RPMI7951 (cell line): ENCODE results near the gene PRKAG1. TPM values are rescaled to one million over a fixed set of nuclear protein-coding genes. Genes with fewer than 3 reads are reported as not detected.
A peak's percentile ranks its signal among the peaks of the same experiment; 100 is the strongest.

Experiments used
- DNase-seq: peaks from one replicate; pipeline ENCODE4 v3.0.0-alpha.2; 2012; ENCODE audit warnings: low read depth
- total RNA-seq: library from RNA; depleted of rRNA; stranded (reverse); fragments of >200 nt; shearing (Covaris generic); gene quantifications from 2 replicates; pipeline ENCODE4 v1.2.3, GENCODE V29; 2014; rRNA removed

Gene PRKAG1
- total RNA-seq, 1 experiment from 2014 or later = 89.6 TPM

DNA sequence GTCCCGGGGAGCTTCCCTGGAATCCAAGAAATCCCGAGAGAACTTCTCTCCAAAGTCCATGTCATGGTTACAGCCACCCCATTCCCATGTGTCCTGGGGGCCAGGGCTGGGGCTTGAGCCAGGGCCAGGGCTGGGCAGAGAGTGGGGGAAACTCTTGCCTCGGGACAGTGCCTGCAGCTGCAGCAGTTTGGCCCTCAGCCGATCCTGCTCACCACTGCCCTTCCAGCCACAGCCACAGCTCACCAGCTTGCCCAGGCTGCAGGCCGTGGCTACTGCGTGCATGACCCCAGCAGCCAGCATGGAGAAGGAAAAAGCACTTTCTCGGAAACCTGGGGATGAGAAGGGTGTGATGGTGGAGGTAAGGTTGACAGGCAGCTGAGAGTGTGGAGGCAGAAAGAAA, 50.6 kb downstream of the PRKAG1 start:
- no peak for DNase-seq

DNA sequence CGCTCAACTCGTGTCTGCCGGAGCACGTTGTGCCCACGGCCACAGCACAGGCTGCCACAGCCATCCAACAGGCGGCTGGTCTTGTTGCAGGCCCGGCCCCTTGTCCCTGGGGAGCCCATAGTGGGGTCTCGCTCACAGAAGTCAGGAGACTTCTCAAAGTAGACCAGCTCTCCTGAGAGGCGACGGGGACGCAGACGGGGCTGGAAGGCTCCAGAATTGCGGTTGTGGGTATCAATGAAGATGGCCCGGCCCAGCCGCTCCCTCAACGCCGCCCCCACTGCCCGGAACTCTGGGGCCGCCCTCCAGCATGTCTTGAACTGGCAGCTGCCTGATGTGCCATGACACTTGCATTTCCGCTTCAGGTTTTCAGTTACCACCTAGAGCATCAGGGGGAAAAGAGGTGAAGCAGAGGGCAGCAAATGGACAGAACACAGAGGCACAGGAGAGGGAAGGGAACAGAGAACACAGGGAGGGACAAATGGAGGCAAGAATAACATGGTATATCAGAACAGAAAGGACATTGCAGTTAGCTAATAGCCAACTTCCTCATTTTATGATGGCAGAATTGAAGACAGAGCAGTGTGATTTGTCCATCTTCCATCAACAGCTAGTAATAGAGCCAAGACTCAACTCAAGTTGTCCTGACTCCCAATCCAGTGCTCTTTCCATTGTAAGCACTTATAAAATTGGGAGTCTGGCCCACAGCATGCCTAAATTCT, 52.2 kb downstream of the PRKAG1 start:
- DNase-seq = no peak

DNA sequence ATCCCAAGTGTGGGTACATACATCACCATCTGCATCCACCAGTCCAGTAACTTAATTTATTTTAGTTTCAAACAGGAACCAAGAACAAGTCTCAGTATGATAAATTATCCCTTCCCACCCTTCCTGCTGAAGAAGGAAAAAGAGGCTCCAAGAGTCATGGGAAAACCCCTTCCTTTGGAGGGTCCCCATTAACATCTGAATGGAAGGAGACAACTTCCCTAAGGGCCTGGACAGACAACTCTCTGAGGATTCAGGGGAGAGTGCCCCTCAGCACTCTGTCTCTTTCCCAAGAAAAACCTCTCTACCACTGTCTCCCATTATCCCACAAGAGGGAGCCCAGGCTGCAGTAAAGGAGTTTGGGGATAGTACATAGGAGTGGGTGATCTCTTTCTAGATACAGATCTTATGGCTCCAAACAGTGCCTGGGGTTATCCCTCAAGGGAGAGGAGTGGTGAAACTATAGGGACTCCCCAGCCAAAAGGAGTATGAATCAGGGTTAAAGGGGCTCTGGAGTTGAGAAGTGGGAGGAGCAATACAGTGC, 53.2 kb downstream of the PRKAG1 start:
- DNase-seq = peak; percentile 32

DNA sequence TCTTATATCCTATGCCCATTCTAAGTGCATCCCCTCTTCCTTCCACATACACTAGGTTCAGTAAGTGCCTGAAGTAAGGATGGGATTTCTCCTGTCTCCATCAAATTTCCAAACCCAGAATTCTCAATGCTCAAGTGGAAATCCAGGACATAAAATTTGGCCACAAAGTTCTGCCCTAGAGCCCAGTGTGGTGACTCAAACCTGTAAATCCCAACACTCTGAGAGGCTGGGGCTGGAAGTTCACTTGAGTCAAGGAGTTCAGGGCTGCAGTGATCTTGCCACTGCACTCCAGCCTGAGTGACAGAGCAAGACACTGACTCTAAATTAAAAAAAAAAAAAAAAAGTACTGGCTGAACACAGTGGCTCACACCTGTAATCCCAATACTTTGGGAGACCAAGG, 56.8 kb downstream of the PRKAG1 start:
- DNase-seq = no peak

DNA sequence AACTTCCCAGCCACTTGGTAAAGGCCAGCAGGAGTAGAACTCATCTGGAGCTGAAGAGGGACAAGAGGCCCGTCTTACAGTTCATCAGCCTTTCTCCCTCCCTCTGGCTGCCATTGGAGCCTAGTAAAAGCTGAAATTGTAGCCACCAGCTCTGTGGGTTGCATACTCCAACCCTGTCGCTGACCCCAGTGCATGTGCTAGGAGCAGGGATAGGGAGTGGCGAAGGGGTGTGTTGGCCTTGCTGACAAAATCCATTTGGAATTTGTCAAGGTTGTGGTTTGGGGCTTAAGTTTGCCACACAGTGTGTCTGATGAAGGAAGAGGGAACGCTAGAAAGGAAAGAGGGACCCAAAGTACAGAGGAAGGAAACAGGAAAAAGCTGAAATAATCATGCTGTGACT, 57.2 kb downstream of the PRKAG1 start:
- peak; percentile 27 for DNase-seq

DNA sequence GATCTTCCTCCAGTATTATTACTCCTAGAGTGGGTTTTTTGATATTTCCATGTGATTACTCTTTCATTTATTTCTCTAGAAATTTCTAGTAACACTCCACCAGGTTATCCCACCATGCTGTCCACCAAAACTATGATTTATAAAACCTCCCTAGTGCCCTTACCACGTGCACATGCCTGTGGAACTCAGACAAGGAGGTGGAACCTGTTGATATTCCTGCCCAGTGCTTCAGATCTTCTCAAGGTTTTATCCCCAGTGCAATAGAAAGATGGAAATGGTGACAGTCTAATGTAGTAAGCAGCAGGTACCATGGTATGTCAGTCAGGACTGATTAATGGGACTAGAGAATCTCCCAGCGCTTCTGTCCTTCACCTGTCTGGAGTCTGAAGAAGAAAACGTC, 57.7 kb downstream of the PRKAG1 start:
- no peak for DNase-seq

DNA sequence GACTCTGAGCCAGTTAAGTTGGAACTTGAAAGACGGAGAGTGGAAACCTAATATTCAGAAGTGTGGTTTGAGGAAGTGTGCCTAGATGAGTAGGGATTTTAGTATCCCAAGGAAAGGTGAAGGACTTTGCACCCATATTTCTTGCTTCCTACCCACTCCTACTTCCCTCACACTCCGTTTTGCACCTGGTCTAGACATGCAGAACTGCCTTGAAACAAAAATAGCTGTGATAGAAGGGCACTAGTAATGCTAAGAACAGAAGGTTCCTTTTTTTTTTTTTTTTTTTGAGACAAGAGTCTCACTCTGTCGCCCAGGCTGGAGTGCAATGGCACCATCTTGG, 60.6 kb downstream of the PRKAG1 start:
- no peak for DNase-seq

DNA sequence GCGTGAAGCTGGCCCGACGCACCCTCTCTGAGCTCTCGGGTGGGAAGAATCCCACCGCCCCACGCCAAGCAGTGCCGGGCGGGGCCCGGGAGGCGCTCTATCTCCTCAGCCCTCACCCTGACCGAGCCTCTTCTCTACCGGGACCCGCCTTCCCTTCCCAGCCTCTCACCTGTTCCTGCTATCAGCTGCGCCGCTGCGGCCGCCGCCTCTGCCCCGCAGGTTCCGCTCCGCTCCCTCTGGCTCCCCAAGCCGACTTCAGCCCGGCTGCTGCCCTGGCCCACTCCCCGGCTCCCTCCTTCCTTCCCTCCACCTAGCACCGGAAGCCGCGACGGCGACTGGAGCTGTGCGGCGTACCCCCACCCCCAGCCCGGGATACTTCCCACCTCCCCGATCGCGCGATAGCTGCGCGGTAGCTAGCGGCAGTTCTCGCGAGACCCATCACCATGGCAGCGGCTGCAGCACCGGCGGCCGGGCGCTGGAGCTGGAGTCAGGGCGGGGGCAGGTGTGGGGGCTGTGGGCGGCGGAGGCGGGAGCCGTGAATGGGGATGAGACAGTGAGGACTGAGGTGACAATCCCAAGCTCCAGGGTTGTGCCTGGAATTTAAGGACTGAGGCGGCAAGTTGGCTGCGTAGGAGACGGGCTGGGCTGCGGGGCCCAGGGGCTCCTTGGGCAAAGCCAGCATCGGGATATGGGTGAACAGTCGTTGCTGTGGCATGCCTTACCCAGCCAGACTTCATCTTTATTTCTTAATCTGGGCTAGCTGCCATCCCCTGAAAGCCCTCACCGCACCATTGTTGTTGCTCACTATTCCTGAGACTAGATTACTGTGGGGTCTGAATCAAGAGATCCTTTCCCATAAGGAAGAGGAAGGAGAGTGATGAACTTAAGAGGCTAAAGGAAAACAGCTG, 61.2 kb downstream of the PRKAG1 start, which contains the start of gene ARF3:
Gene ARF3, minus strand, starts transcription at position 347 of the 908 bp plus-strand sequence. CDS start 16,392 bp downstream, outside the sequence.
- peak; percentile 87 for DNase-seq

DNA sequence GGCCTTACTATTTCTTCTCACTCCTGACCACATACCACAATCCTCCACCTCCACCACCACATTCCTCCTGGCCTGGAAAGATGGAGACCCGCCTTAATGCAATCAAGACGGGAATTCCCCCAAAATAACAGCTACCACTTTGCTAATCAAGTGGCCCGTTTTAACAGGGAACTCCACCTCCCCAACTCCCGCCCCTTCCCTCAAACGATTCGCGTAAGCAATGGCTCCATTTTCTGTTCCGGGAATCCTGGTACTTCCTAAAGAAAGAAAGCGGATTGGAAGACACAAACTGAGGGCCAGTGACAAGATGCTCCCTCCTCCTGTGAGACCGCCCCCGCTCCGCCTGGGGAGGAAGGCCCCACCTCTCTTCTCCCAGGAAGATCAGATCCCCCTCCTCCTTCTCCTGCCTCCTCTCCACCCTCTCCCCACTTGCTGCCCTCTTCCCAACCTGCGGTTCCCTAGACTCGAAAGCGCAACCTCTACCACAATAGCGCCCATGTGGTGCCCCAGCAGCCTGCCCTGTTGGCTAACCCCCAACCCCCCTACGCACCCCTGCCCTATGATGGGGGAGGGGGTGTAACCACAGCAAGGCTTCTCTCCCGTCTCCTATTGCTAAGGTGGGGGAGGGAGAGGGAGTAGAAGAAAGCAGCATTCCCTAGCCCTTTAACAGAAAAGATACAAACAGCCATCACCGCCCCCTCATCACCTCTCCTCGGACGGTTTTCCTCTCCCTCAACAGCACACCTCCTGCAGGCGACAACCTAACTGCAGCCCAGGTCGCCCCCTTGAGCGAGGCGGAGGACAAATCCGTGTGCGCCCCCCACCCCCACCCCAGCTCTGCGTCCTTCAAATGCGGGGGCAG, 62.1 kb downstream of the PRKAG1 start:
- DNase-seq = peak; percentile 95

DNA sequence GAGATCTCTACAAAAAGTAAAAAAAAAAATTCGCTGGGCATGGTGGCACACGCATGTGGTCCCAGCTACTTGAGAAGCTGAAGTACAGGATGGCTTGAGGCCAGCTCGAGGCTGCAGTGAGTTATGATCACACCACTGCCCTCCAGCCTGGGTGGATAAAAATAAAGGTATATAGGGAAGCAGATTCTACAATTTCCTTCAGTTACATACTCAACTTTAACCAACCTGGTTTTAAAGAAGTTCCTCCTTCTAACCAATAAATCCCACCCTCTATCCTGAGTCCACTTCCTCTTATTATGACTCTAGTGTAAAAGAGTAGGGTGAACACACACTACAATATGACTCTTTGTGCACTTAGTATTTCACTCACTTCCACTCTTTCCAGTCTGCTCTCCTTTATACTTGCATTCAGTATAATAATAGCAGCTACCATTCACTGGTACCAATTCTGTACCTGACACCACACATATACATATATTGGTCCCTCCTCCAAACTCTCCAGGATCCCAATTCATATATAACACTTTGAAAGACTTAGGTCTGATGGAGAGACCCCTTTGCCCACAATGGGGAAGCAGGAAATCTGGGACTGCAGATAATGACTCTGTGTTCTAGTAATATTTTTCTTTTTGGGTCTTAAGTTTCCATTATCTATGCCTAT, 63.6 kb downstream of the PRKAG1 start:
- DNase-seq = no peak

DNA sequence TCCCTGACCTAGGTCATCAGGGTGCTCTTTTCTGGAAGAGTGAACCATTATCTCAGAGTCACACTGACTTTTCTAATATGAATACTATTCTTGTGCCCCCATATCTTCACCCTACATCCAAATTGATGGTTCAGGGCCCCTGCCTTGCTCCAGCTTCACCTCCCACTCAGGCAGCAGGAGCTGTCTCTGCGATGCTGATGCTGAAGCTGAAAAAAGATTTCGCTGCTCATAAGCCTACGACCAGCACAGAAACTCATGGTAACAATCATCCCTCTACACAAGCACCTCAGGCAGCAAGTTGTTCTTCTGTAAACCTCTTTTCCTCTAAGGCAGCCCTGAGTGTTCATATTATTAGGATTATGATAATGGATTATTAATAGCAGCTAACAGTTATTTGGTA, 64.5 kb downstream of the PRKAG1 start:
- DNase-seq = no peak

DNA sequence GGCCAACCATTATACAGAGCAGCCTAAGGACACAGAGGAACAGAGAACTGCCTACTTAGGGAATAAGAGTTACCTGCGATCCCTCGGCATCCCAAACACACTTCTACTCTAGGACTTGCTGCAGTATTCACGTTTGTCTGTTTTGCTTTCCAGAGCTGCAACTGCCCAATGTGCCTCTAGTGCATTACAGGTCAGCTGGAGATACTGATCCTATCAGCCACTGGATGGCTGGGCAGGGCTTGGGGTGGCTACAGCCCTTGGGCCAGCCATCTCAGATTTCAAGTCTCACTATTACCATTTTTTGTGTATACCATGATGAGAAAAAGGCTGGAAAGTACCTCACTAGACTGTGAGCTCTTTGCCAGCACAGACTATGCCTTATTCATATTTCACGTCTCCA, 65.9 kb downstream of the PRKAG1 start:
- no peak for DNase-seq

Other genes starting within 250 kb of the PRKAG1 start
- gene ADCY6, start 229.7 kb downstream of the PRKAG1 start, total RNA-seq = 10.3 and 10.8 TPM in 2 replicates
- gene CACNB3, start 200.3 kb downstream of the PRKAG1 start, total RNA-seq = 10.5 and 11.2 TPM in 2 replicates
- gene DDX23, start 166.6 kb downstream of the PRKAG1 start, total RNA-seq = 55.7 and 59.1 TPM in 2 replicates
- gene RND1, start 152.9 kb downstream of the PRKAG1 start, total RNA-seq = 0.29 TPM in 1 of 2 replicates, not detected in the other
- gene FKBP11, start 93.3 kb downstream of the PRKAG1 start, total RNA-seq = 27.6 and 31.7 TPM in 2 replicates
- gene ARF3, start 61.3 kb downstream of the PRKAG1 start, total RNA-seq = 47.8 and 57.1 TPM in 2 replicates
- 0.29 TPM in 1 of 2 replicates, not detected in the other for gene WNT10B, start 47.0 kb downstream of the PRKAG1 start, total RNA-seq
- not detected in 2 replicates for gene WNT1, start 40.5 kb downstream of the PRKAG1 start, total RNA-seq
- gene DDN, start 19.4 kb downstream of the PRKAG1 start, total RNA-seq = not detected in 2 replicates
- 6.8 and 7.9 TPM in 2 replicates for gene KMT2D, start 42.0 kb upstream of the PRKAG1 start, total RNA-seq
- gene RHEBL1, start 51.2 kb upstream of the PRKAG1 start, total RNA-seq = 6.7 and 13.2 TPM in 2 replicates
- not detected in 2 replicates for gene DHH, start 76.0 kb upstream of the PRKAG1 start, total RNA-seq
- 11.7 and 24.5 TPM in 2 replicates for gene LMBR1L, start 92.1 kb upstream of the PRKAG1 start, total RNA-seq
- gene TUBA1B, start 112.6 kb upstream of the PRKAG1 start, total RNA-seq = 2,897 and 4,302 TPM in 2 replicates
- 649 and 744 TPM in 2 replicates for gene TUBA1A, start 170.3 kb upstream of the PRKAG1 start, total RNA-seq
- 1,253 and 1,613 TPM in 2 replicates for gene TUBA1C, start 246.3 kb upstream of the PRKAG1 start, total RNA-seq